Trophoblast cell (in vitro differentiated cells and primary cell): Measurements from ENCODE around the gene KIF3A.
A peak's percentile ranks its signal among the peaks of the same experiment; 100 is the strongest.

Experiments
- DNase-seq, 2 donors: peaks; one replicate each; pipeline ENCODE4 v3.0.0-alpha.2; 2016
- H2AFZ ChIP-seq: 2 replicates; pipeline ENCODE4 v1.6.1; 2013; ENCODE audit warnings: low read length, moderate library complexity, mild to moderate bottlenecking; ENCODE audit not compliant: insufficient read depth, poor library complexity
- H2AK5ac ChIP-seq: 2 replicates; pipeline ENCODE4 v1.6.1; 2013; ENCODE audit warnings: mild to moderate bottlenecking, low read length
- H2BK120ac ChIP-seq: 2 replicates; pipeline ENCODE4 v1.6.1; 2013; ENCODE audit warnings: low read length, mild to moderate bottlenecking, moderate library complexity; ENCODE audit not compliant: insufficient read depth, poor library complexity
- H2BK12ac ChIP-seq: 2 replicates; pipeline ENCODE4 v1.6.1; 2013; ENCODE audit warnings: mild to moderate bottlenecking, low read length, moderate library complexity
- H2BK5ac ChIP-seq: 2 replicates; pipeline ENCODE4 v1.6.1; 2013; ENCODE audit warnings: low read length, low read depth, moderate library complexity, mild to moderate bottlenecking; ENCODE audit not compliant: poor library complexity
- H3K14ac ChIP-seq: 2 replicates; pipeline ENCODE4 v1.6.1; 2013; ENCODE audit warnings: mild to moderate bottlenecking, low read length
- H3K18ac ChIP-seq: 2 replicates; pipeline ENCODE4 v1.6.1; 2013; ENCODE audit warnings: mild to moderate bottlenecking, low read length
- H3K23ac ChIP-seq: 2 replicates; pipeline ENCODE4 v1.6.1; 2013; ENCODE audit warnings: low read length
- H3K27ac ChIP-seq: 2 replicates; pipeline ENCODE4 v1.5.1; 2013; ENCODE audit warnings: low read depth, mild to moderate bottlenecking, inconsistent platforms, low read length, moderate library complexity
- H3K27me3 ChIP-seq: 2 replicates; pipeline ENCODE4 v1.6.1; 2013; ENCODE audit warnings: inconsistent platforms, mild to moderate bottlenecking, low read length, moderate library complexity; ENCODE audit not compliant: insufficient read depth
- H3K36me3 ChIP-seq, 2 experiments: 1 replicate in 1 of 2; 2 replicates in 1 of 2; pipeline ENCODE4 v1.6.1; 2013; ENCODE audit warnings: low read length in 2 of 2, mild to moderate bottlenecking in 2 of 2, moderate library complexity in 1 of 2; ENCODE audit not compliant: insufficient read depth in 2 of 2, control insufficient read depth in 1 of 2
- H3K4ac ChIP-seq: 2 replicates; pipeline ENCODE4 v1.6.1; 2013; ENCODE audit warnings: low read depth, mild to moderate bottlenecking, low read length, moderate library complexity
- H3K4me1 ChIP-seq, 2 experiments: 1 replicate in 1 of 2; 2 replicates in 1 of 2; pipeline ENCODE4 v1.6.1; 2013; ENCODE audit warnings: low read length in 2 of 2, mild to moderate bottlenecking in 2 of 2, moderate library complexity in 1 of 2; ENCODE audit not compliant: insufficient read depth in 2 of 2, control insufficient read depth in 1 of 2
- H3K4me2 ChIP-seq: 2 replicates; pipeline ENCODE4 v1.6.1; 2013; ENCODE audit warnings: inconsistent platforms, mild to moderate bottlenecking, low read length, moderate library complexity
- H3K4me3 ChIP-seq: 2 replicates; pipeline ENCODE4 v1.5.1; 2013; ENCODE audit warnings: mild to moderate bottlenecking, low read depth, low read length, inconsistent platforms
- H3K79me1 ChIP-seq: one replicate; pipeline ENCODE4 v1.6.1; 2013; ENCODE audit warnings: low read length
- H3K79me2 ChIP-seq: 2 replicates; pipeline ENCODE4 v1.6.1; 2013; ENCODE audit warnings: low read length, mild to moderate bottlenecking; ENCODE audit not compliant: control insufficient read depth, insufficient read depth, poor library complexity
- H3K9ac ChIP-seq: 2 replicates; pipeline ENCODE4 v1.6.1; 2013; ENCODE audit warnings: mild to moderate bottlenecking, low read length
- H3K9me3 ChIP-seq: 2 replicates; pipeline ENCODE4 v1.6.1; 2013; ENCODE audit warnings: low read depth, mild to moderate bottlenecking, control low read depth, inconsistent platforms, low read length; ENCODE audit not compliant: insufficient read depth
- H4K12ac ChIP-seq: 2 replicates; pipeline ENCODE4 v1.6.1; 2013; ENCODE audit warnings: low read depth, mild to moderate bottlenecking, low read length, moderate library complexity
- H4K8ac ChIP-seq: 2 replicates; pipeline ENCODE4 v1.6.1; 2013; ENCODE audit warnings: low read depth, mild to moderate bottlenecking, low read length, moderate library complexity
- H4K91ac ChIP-seq: one replicate; pipeline ENCODE4 v1.6.1; 2013; ENCODE audit warnings: low read depth, mild to moderate bottlenecking, low read length, moderate library complexity
- WGBS: extraction: QIAGEN DNeasy Blood & Tissue Kit; methylation state at CpG from one replicate; pipeline ENCODE4 v1.1.7; 2013; ENCODE audit warnings: missing lambda C conversion rate; ENCODE audit not compliant: insufficient read length, insufficient coverage; ENCODE audit errors: extremely low coverage; 5-methylcytosine and 5-hydroxymethylcytosine counted together

Gene KIF3A

DNA sequence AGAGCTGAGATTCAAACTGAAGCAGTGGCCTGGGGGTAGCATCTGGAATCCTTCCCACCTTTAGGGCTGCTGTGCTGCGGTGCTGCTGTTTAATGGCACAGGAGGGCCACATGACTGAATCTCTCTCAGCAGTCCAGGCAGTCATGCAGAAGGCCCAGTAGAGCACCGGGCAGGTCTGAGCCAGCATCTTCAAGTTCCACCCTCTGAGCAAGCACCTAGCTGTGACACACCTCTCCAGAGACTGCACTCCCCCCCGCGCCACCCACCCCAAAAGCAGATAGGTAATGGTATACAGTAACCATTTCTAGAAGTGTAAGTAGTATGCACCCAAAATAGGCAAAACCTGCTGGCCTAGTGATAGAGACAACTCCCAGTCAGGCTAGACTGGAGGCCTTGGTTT, 55.4 kb downstream of the KIF3A start:
- Histone ChIP-seq H4K8ac (no peak overlapping the region), H3K79me1 (no peaks in the 10 kb centered on the region), H2BK120ac (no peak overlapping the region), H3K4me3 (no peak overlapping the region), H3K36me3 (no peaks in the 10 kb centered on the region), H3K9ac (no peak overlapping the region), H4K91ac (no peak overlapping the region), H2BK5ac (no peak overlapping the region), H3K79me2 (no peaks in the 10 kb centered on the region), H2BK12ac (no peak overlapping the region), H2AFZ (no peak overlapping the region), H3K4me1 (no peaks in the 10 kb centered on the region), H4K12ac (no peak overlapping the region), H3K14ac (no peak overlapping the region), H3K9me3 (no peaks in the 10 kb centered on the region), H3K18ac (no peak overlapping the region), H3K27ac (no peak overlapping the region), H3K23ac (no peak overlapping the region), H3K27me3 (no peaks in the 10 kb centered on the region), H2AK5ac (no peak overlapping the region), H3K4me2 (no peak overlapping the region), H3K4ac (no peak overlapping the region)
- no CpG with 5 or more reads among the region's 4 CpGs for WGBS
- DNase-seq = no peak

DNA sequence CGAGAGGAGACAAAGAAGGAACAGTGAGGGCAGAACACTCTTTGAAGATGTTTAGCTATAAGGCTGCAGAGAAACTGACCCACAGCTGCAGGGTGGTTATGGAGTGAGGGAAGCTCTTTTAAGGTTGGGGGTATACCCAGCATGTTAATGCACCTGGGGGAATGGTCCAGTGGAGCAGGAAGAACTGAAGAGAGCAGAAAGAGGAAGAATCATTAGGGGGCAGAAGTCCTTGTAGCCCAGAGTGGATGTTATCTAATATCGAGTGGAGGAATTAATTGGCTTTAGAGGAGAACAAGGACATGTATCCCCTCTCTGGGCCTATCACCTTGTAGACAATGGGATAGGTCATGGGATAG, 55.9 kb downstream of the KIF3A start:
- DNase-seq = no peak
- no peak overlapping the region for H4K8ac ChIP-seq
- H3K79me2 ChIP-seq = no peaks in the 10 kb centered on the region
- no peak overlapping the region for H3K4me3 ChIP-seq
- no peak overlapping the region for H2BK5ac ChIP-seq
- H3K14ac ChIP-seq = no peak overlapping the region
- no peaks in the 10 kb centered on the region for H3K27me3 ChIP-seq
- H2BK12ac ChIP-seq = no peak overlapping the region
- H3K4ac ChIP-seq = no peak overlapping the region
- WGBS = no CpG with 5 or more reads among the region's 2 CpGs
- H2AFZ ChIP-seq = no peak overlapping the region
- H3K23ac ChIP-seq = no peak overlapping the region
- H3K9ac ChIP-seq = no peak overlapping the region
- no peak overlapping the region for H4K91ac ChIP-seq
- no peak overlapping the region for H3K4me2 ChIP-seq
- no peak overlapping the region for H4K12ac ChIP-seq
- H2AK5ac ChIP-seq = no peak overlapping the region
- no peaks in the 10 kb centered on the region for H3K79me1 ChIP-seq
- no peaks in the 10 kb centered on the region for H3K36me3 ChIP-seq
- no peaks in the 10 kb centered on the region for H3K9me3 ChIP-seq
- H2BK120ac ChIP-seq = no peak overlapping the region
- no peak overlapping the region for H3K18ac ChIP-seq
- no peaks in the 10 kb centered on the region for H3K4me1 ChIP-seq
- H3K27ac ChIP-seq = no peak overlapping the region

DNA sequence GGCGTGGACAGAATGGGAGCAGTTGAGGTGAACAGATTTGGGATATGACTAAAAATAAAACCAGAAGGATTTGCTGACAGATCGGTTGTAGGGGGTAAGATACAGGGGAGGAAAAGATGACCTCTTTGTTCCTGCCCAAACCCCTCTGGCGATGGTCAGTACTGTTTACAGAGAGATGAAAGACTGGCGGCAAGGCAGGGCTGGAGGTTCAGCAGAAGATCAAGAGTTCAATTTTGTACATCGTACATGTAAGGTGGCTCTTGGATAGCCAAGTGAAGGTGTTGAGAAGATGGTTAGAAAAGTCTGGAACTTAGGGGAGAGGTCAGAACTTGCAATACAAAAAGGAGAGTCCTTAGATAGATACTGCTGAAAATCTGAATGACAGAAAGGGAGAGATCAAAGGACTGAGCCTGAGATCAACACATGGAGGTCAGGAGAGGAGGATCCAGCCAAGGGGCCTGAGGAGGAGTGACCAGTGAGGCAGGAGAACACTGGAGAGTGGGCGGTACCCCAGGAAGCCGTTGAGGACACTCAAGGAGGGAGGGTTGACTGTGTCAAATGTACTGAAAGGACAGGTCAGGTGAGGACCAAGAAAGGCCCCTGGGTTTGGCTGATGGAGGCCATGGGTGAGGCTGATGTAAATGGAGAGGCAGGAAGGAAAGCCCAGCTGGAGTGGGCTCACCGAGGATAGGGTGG, 56.4 kb downstream of the KIF3A start:
- H3K27ac ChIP-seq = no peak overlapping the region
- no peak overlapping the region for H3K18ac ChIP-seq
- no peaks in the 10 kb centered on the region for H3K9me3 ChIP-seq
- no peak overlapping the region for H3K9ac ChIP-seq
- H4K91ac ChIP-seq = no peak overlapping the region
- H2AFZ ChIP-seq = no peak overlapping the region
- H2BK5ac ChIP-seq = no peak overlapping the region
- no peak overlapping the region for H2AK5ac ChIP-seq
- no peak overlapping the region for H3K14ac ChIP-seq
- no peaks in the 10 kb centered on the region for H3K36me3 ChIP-seq
- H3K79me2 ChIP-seq = no peaks in the 10 kb centered on the region
- H3K4me1 ChIP-seq = no peaks in the 10 kb centered on the region
- no peak overlapping the region for H3K4me2 ChIP-seq
- no peak overlapping the region for H3K4me3 ChIP-seq
- no peak overlapping the region for H2BK120ac ChIP-seq
- no peak overlapping the region for H4K8ac ChIP-seq
- H3K27me3 ChIP-seq = no peaks in the 10 kb centered on the region
- H3K4ac ChIP-seq = no peak overlapping the region
- no peak overlapping the region for H4K12ac ChIP-seq
- no peak overlapping the region for H2BK12ac ChIP-seq
- H3K79me1 ChIP-seq = no peaks in the 10 kb centered on the region
- no peak overlapping the region for H3K23ac ChIP-seq
- no peak for DNase-seq
- WGBS = no CpG with 5 or more reads among the region's 8 CpGs

DNA sequence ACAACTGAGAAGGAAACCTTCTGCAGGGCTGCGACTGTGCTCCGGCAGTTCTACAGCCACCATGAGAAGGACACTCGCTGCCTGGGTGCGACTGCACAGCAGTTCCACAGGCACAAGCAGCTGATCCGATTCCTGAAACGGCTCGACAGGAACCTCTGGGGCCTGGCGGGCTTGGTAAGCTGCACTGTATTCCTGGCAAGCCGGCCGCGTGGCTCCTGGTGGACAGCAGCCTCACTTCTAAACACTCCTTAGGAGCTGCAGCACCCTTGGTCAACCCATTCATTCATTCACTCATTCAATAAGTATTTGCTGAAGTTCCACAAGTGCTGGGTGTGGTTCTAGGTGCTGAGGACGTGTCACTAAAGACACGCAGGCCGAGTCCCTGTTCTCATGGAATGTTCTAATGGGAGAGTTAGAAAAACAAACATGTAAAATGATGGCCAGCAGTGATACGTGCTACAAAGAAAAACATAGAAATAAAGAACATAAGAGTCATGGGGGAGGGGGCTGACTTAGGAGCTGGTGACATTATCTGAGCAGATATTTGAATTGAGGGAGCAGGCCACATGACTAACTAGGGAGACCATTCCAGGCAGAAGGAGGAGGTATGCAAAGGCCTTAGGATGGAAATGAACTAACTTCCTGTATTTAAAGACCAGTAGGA, 57.5 kb downstream of the KIF3A start:
- Histone ChIP-seq H3K23ac (no peak overlapping the region), H3K4me3 (no peak overlapping the region), H4K12ac (no peak overlapping the region), H3K79me2 (no peaks in the 10 kb centered on the region), H3K27me3 (no peaks in the 10 kb centered on the region), H2AK5ac (no peak overlapping the region), H2BK12ac (no peak overlapping the region), H3K18ac (no peak overlapping the region), H4K91ac (no peak overlapping the region), H3K4me1 (no peaks in the 10 kb centered on the region), H2BK5ac (no peak overlapping the region), H3K9me3 (no peaks in the 10 kb centered on the region), H3K79me1 (no peaks in the 10 kb centered on the region), H3K4me2 (no peak overlapping the region), H2BK120ac (no peak overlapping the region), H3K9ac (no peak overlapping the region), H3K14ac (no peak overlapping the region), H2AFZ (no peak overlapping the region), H3K4ac (no peak overlapping the region), H3K27ac (no peak overlapping the region), H4K8ac (no peak overlapping the region), H3K36me3 (no peaks in the 10 kb centered on the region)
- no CpG with 5 or more reads among the region's 15 CpGs for WGBS
- peak; percentile 18 to 60 for DNase-seq
